HG02885 (cell line): ENCODE results near the gene CPE.

Experiments
- ATAC-seq: cut with Tn5 transposase; IDR thresholded peaks from one replicate; pipeline ENCODE4 v1.9.1; 2021; ENCODE audit warnings: mild to moderate bottlenecking; ENCODE audit not compliant: unreplicated experiment, poor library complexity

Gene CPE

GRCh38 chr4:165361810-165362209 is 17.0 kb upstream of the CPE start:
- no peak for ATAC-seq

GRCh38 chr4:165364452-165365080 is 14.2 kb upstream of the CPE start:
- no peak for ATAC-seq

GRCh38 chr4:165367040-165367439 is 11.8 kb upstream of the CPE start:
- ATAC-seq: no peak

- no peak for ATAC-seq
Observed at GRCh38 chr4:165368114-165368513, 10.7 kb upstream of the CPE start.

- no peak for ATAC-seq
Observed at GRCh38 chr4:165368567-165368966, 10.2 kb upstream of the CPE start.

GRCh38 chr4:165369522-165369921 is 9.3 kb upstream of the CPE start:
- no peak for ATAC-seq

- ATAC-seq: no peak
Observed at GRCh38 chr4:165370530-165370929, 8.3 kb upstream of the CPE start.

GRCh38 chr4:165375465-165375864 is 3.3 kb upstream of the CPE start:
- ATAC-seq: no peak

- ATAC-seq: no peak
Observed at GRCh38 chr4:165378398-165378744, 437 bp upstream of the CPE start.

- ATAC-seq: no peak
Observed at GRCh38 chr4:165379678-165380064, 863 bp downstream of the CPE start.

- no peak for ATAC-seq
Observed at GRCh38 chr4:165380805-165381204, 2.0 kb downstream of the CPE start.

- ATAC-seq: no peak
Observed at GRCh38 chr4:165381821-165382373, 3.1 kb downstream of the CPE start.

- no peak for ATAC-seq
Observed at GRCh38 chr4:165382640-165383039, 3.8 kb downstream of the CPE start.

- no peak for ATAC-seq
Observed at GRCh38 chr4:165383591-165384073, 4.8 kb downstream of the CPE start.

GRCh38 chr4:165384186-165384585 is 5.4 kb downstream of the CPE start:
- no peak for ATAC-seq

GRCh38 chr4:165384598-165384997 is 5.8 kb downstream of the CPE start:
- ATAC-seq: no peak

GRCh38 chr4:165385126-165385525 is 6.3 kb downstream of the CPE start:
- no peak for ATAC-seq

- ATAC-seq: no peak
Observed at GRCh38 chr4:165386328-165386727, 7.5 kb downstream of the CPE start.

GRCh38 chr4:165388756-165389155 is 9.9 kb downstream of the CPE start:
- no peak for ATAC-seq

GRCh38 chr4:165393051-165393450 is 14.2 kb downstream of the CPE start:
- ATAC-seq: no peak

GRCh38 chr4:165393704-165394103 is 14.9 kb downstream of the CPE start:
- no peak for ATAC-seq

GRCh38 chr4:165394275-165394674 is 15.5 kb downstream of the CPE start:
- ATAC-seq: no peak
